ENCODE results near the gene SAYSD1. TPM values are rescaled to one million over a fixed set of nuclear protein-coding genes. Genes with fewer than 3 reads are reported as not detected.

SAYSD1 gene
- total RNA-seq, 1 experiment from 2014 or later: 8.8 TPM

DNA sequence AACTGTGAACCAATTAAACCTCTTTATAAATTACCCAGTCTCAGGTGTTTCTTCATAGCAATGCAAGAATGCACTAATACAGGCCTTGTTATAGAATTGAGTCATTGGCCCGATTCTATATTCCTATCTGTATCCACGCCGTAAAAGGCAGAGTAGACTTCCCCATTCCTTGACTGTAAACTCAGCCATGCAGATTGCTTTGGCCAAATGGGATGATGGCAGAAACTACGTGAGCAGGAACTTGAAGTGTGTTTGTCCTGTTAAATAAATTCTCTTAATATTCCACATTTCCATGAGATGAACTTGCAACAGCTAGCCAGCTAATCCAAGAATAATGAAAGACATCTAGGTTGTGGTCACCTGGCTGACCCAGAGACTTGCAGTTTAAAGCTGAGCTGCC, 3.9 kb upstream of the SAYSD1 start:
- no peak for DNase-seq (ENCODE audit: low read depth, low spot score)
- in situ Hi-C loops (cut with HindIII; ENCODE audit: low pct_unique_long_range_greater_than_20kb, low sequenced_read_pairs): no loop called here

DNA sequence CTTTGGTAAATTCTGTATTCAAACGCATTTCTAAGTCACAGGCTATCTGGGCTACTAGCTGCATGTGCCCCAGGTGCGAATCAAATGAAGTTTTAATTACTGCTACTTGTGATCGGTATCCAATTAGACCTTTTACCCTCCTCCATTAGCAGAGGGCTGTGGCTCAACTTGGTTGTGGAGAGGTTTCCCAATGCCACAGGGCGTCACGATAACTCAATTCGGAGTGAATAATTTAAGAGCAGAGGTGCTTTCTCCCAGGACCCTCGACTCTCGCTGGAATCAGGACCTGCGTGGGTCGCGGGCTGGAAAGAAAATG, 640 bp downstream of the SAYSD1 start:
- no peak for DNase-seq (ENCODE audit: low read depth, low spot score)
- in situ Hi-C loops (cut with HindIII; ENCODE audit: low pct_unique_long_range_greater_than_20kb, low sequenced_read_pairs): no loop called here

DNA sequence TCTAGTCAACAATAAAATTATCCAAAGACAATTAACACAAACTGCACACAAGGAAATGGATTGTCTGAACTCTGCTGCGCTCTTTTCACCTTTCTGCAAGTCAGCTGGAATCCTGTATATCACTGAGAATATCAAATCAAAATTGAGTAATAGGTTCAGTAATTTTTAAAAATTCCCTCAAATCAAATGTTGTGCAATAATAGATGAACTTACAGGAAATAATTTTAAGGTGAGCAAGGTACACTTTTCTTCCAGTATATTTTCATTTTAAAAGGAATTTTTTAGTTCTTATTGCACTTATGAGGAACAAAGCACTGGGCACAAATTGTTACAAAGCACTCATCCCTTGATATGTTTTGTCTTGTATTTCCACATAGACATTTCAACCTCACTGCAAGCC, 1.2 kb downstream of the SAYSD1 start:
- no peak for DNase-seq (ENCODE audit: low read depth, low spot score)
- in situ Hi-C loops (cut with HindIII; ENCODE audit: low pct_unique_long_range_greater_than_20kb, low sequenced_read_pairs): no loop called here

DNA sequence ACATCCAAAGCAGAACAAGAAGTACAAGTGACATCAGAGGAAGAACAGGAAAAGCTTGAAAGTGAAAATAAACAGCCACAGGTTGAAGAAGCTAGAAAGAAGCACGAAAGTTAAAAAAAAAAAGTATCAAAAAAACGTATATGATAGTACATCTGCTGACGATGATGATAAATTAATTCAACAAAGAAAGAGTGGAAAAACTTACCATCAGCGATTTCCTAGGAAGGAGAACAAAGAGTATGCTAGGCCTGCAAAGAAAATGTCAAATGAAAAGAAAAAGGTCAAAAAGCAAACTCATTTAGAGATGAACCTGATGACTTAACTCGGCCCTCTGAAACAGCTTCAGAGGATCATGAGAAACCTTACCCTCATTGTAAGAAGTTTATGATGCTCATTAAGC, 3.7 kb downstream of the SAYSD1 start:
- in situ Hi-C loops (cut with HindIII; ENCODE audit: low pct_unique_long_range_greater_than_20kb, low sequenced_read_pairs): no loop called here
- DNase-seq (ENCODE audit: low read depth, low spot score): no peak

DNA sequence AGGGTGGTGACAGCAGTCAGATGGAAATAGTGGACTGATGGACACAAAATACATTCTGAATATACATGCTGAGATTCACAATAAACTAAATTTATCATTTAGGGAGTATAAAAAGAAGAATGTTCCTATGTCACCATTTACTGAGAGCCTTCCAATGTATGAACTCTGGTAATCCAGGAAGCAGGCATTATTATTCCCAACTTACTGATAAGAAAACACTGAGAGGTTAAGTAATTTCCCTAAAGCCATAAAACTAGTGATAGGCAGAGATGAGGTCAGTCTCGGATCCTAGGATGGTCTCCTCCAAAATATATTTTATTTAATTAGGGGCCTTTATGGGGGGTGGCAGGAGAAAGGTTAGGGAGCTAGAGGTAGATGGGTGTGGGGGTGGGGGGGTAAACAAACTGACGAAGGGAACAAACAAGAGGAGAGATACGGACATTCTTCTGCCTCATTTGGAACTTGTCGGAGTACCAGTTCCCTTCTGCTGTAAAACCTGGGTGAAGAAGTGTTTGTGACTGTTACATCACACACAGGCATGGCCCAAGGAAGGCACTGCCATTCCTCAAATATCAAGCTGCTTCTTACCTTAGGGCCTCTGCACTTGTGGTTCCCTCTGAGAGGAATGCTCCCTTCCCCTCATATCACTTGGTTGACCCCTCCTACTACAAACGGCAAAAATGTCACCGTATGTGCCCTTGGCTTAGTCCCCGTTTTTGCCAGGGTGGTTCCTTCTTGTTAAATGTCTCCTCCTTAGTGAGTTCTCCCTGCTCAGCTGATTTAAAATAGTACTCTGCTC, 6.7 kb downstream of the SAYSD1 start:
- in situ Hi-C loops (cut with HindIII; ENCODE audit: low pct_unique_long_range_greater_than_20kb, low sequenced_read_pairs): no loop called here
- no peak for DNase-seq (ENCODE audit: low read depth, low spot score)

DNA sequence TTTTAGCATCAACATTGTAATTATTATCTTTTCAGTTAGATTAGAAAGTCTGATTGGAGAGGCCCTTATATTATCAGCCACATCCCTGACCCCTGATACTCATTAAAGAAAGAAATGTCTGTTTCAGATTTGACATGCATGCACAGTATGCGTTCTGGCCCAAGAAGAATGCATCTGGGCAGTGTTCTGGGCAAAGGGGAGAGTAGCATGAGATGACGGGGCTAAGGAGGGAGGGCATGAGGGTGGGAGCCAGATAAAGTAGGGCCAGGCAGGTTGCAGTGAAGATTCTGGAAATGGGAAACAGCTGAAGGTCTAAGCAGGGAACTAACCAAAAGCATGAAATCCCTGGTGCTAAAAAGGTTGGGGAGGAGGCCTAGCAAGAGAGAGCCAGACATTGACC, 7.3 kb downstream of the SAYSD1 start:
- in situ Hi-C loops (cut with HindIII; ENCODE audit: low pct_unique_long_range_greater_than_20kb, low sequenced_read_pairs): no loop called here
- no peak for DNase-seq (ENCODE audit: low read depth, low spot score)

DNA sequence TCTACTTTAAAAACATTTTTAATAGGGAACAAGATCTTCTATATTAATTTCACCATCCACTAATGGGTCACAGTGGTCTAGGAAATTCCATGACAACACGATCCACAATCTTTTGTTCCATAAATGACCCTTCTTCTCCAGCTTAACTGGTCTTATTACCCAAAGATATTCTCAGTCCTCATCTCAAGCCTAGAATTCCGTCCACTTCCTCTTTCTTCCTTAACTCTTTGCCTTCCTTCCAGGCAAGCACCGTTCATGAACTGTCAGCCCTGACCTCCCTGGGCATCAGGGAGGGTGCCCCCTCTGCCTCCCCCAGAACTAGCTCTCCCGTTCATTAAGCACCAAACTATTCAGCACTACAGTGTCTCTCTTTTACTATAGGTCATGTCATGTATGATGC, 8.0 kb downstream of the SAYSD1 start:
- no peak for DNase-seq (ENCODE audit: low read depth, low spot score)
- in situ Hi-C loops (cut with HindIII; ENCODE audit: low pct_unique_long_range_greater_than_20kb, low sequenced_read_pairs): no loop called here

DNA sequence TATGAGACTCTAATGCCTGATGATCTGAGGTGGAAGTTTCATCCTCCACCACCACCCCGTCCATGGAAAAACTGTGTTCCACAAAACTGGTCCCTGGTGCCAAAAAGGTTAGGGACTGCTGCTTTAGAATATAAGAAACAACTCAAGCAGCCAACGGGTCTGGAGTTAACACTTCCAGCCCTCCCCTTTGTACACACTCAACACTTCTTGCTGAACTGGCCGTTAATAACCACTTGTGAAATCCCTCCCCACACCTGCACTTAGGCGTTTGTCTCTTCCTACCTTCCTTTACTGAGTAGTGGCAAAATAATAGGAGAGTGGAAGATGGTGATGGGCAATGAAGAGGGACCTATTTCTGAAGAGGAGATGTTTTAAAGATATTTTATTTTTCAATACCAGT, 10.5 kb downstream of the SAYSD1 start:
- no peak for DNase-seq (ENCODE audit: low read depth, low spot score)
- in situ Hi-C loops (cut with HindIII; ENCODE audit: low pct_unique_long_range_greater_than_20kb, low sequenced_read_pairs): no loop called here

DNA sequence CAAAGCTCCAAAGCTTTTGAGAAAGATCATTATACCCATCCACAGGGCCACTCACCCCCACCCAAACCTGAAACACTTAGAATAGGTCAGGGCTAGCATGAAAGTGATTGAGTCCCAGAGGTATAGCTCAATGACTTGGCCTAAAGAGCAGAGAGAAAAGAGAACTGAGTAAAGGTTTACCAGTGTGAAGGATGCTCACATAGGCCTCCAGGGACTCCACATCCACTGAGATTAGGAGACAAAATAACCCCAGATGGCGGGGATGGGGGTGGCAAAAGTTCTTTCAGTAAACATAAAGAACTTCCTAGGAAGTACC, 12.2 kb downstream of the SAYSD1 start:
- DNase-seq (ENCODE audit: low read depth, low spot score): no peak
- in situ Hi-C loops (cut with HindIII; ENCODE audit: low pct_unique_long_range_greater_than_20kb, low sequenced_read_pairs): no loop called here

DNA sequence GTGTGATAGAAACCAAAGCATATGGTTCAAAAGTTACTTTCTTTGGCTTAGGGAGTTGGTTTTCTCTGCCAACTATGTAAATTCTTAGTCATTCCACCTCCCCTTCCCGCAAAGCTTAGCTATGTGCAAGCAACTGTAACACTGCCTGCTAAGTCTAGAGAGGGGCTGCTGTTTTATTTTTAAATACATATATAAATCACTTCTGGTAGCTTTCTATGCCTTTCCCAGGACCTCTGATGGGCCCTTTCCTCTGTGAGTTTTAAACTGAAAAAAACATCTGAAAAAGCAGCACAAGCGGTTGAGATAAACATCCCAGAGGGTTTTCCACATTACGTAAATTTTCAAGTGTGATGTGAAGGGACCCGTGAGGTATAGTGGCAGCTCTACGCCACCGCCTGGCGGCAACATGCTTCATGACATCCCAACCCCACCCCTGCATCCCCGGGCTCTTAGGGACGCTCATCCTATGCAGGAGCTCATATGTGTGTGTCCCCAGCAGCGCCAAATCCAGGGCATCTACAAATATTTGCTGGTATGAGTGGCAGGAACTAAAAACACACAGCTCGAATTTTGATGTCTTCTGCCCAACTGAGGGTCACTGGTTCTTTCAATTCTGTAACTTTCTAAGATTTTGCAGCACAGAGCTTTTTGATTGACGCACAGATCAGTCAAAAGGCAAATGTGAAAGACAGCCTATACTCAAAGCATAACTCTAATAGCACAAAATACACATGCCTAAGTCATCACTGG, 12.7 kb downstream of the SAYSD1 start:
- in situ Hi-C loops (cut with HindIII; ENCODE audit: low pct_unique_long_range_greater_than_20kb, low sequenced_read_pairs): no loop called here

DNA sequence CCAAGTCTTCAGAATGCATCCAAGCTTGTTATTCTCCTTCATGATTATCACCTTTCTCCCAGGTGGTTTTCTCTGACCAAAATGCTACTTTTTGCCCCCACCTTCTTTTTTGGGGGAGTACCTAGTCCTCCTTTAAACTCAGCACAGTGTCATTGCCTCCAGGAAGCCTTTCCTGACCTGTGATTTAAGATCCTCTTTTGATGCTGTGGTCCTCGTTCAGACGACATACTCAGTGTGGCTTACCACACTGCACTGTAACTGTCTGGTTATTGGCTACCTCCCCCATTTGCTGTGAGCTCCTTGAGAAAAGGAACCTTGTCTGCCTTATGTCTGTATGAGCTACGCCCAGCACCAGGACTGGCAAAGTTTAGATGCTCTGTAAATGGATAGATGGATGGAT, 14.6 kb downstream of the SAYSD1 start:
- in situ Hi-C loops (cut with HindIII; ENCODE audit: low pct_unique_long_range_greater_than_20kb, low sequenced_read_pairs): no loop called here
- DNase-seq (ENCODE audit: low read depth, low spot score): no peak

More for the DNA sequence above, 12.7 kb downstream of the SAYSD1 start:
- DNase-seq (ENCODE audit: low read depth, low spot score): peak; percentile 64

DNA sequence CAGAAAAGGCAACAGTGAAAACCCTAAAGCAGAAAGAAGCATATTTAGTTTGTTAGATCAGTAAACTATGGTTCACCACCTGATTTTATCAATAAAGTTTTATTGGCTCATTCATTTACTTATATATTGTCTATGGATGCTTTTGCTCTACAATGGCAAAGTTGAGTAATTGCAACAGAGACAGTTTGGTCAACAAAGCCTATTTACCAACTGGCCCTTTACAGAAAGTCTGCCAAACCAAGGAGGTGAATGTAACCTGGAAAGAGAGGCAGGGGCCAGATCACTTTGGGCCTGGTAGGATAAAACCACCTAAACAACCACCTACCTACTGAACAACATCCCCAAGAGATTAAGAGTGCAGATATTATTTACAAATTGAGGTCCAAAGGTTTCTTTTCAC, 19.4 kb downstream of the SAYSD1 start:
- in situ Hi-C loops (cut with HindIII; ENCODE audit: low pct_unique_long_range_greater_than_20kb, low sequenced_read_pairs): no loop called here
- no peak for DNase-seq (ENCODE audit: low read depth, low spot score)

DNA sequence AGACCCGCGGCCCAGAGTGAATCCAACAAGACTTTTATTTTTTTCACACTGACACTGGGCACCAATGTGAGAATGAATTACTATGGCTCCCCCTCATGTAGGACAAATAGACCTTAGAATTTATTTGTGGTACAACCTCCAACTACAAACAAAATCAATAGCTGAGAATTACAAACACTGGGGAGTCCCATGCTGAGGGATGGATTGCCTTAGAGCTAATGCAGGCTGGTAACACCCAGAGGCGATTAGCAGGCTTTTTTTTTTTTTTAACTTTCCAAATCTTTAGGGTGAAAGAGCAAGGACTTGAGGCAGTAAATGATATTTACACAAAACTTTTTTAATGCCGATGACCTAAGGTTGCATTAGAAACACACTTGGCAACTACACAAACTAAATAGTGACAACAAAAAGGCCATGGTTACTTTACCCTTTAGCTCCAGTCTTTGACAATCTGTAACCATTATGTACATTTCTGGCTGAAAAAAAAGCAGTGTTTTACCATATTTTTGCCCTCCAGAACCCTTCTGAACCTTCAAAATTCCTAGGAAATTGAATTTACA, 21.8 kb downstream of the SAYSD1 start:
- in situ Hi-C loops (cut with HindIII; ENCODE audit: low pct_unique_long_range_greater_than_20kb, low sequenced_read_pairs): no loop called here
- no peak for DNase-seq (ENCODE audit: low read depth, low spot score)

DNA sequence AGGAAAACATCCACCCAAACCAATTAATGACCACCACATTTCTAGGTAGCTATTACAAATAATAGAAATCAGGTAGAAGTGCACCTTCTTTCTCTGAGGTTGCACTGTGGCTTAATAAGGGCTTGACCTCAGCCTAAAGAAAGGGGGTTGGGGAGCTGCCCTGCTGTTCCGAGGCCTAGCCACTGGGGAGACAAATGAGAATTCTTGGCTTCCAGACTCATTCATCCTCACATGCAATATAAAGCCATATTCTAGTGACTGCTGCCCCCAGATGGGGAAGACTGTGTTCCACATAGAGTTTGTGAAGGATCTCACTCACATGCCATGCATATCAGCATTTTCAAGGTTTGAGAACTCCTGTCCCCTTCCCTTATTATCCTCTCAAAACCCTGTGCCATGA, 22.9 kb downstream of the SAYSD1 start:
- DNase-seq (ENCODE audit: low read depth, low spot score): peak; percentile 51
- in situ Hi-C loops (cut with HindIII; ENCODE audit: low pct_unique_long_range_greater_than_20kb, low sequenced_read_pairs): no loop called here

DNA sequence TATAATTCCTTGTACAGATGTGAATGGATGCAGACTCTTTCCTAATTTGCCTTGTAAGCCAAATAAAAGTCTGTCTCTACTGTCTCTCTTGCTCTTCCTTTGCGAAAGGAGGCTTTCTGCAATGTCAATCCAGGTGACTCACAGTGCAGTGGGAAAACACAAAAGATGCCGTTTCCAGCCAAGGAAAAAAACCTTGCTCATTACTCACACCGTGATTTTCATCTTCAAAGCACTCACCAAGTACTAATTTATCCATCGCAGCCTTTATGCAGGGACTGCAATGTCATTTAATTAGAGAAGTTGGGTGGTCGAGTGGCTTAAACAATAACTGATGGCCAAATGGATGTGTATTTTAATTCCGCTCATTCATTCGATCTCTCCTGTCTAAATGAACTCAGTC, 23.8 kb downstream of the SAYSD1 start:
- in situ Hi-C loops (cut with HindIII; ENCODE audit: low pct_unique_long_range_greater_than_20kb, low sequenced_read_pairs): no loop called here
- no peak for DNase-seq (ENCODE audit: low read depth, low spot score)

DNA sequence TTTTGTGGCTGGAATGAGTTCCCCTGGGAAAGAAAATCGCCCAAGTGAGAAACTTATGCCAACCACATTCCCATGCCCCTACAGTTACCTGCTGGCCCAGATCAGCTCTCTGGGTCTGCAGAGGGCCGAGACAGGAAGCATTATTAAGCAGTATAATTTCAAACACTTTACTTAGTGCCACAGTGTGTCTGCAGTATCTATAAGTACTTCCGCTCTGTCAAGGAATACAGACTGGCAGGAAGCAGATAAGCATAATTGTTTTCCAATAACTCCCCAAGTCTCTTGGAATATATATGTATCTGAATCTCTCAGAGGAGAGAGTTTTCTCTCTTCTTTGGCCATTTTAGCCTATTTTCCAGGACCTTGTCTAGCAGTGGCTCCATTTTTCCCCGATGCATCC, 24.9 kb downstream of the SAYSD1 start:
- no peak for DNase-seq (ENCODE audit: low read depth, low spot score)
- in situ Hi-C loops (cut with HindIII; ENCODE audit: low pct_unique_long_range_greater_than_20kb, low sequenced_read_pairs): no loop called here

DNA sequence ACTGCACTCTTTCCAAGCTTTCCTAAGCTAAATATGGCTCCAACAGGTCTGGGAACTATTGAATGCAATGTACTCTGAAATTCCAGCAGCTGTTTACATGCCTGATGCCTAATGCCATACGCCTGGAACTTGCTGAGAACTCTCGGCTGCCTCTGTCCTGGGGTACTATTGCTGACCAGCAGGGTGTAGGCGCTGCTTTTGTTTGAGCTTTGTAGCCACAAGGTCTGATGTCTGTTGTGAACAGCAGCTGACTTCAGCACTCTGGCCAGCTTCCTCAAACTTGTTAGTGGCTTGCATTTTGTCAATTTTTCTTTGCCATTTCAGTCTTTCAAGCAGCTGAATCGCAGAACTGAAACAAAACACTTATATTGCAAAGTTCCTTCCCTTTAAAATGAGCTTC, 26.7 kb downstream of the SAYSD1 start:
- DNase-seq (ENCODE audit: low read depth, low spot score): peak; percentile 41
- in situ Hi-C loops (cut with HindIII; ENCODE audit: low pct_unique_long_range_greater_than_20kb, low sequenced_read_pairs): no loop called here

DNA sequence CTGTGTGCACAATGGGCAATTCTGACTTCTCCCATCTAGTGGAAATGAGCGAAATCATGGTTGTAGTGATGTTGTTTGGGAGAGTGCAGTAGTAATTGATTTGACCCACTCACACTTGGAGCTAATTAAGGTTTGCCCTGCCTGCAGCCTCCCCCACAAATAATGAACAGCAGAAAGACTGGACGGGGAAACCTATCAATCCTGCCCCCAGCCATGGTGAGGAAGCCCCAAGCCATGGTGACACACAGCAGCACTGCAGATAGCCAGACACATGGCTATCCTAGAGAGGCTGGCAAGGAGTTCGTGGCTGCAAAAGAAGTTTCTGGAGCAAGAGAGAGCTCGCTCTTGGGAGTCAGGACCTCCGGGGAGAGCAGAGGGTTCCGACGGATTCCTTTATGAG, 27.8 kb downstream of the SAYSD1 start:
- in situ Hi-C loops (cut with HindIII; ENCODE audit: low pct_unique_long_range_greater_than_20kb, low sequenced_read_pairs): no loop called here

DNA sequence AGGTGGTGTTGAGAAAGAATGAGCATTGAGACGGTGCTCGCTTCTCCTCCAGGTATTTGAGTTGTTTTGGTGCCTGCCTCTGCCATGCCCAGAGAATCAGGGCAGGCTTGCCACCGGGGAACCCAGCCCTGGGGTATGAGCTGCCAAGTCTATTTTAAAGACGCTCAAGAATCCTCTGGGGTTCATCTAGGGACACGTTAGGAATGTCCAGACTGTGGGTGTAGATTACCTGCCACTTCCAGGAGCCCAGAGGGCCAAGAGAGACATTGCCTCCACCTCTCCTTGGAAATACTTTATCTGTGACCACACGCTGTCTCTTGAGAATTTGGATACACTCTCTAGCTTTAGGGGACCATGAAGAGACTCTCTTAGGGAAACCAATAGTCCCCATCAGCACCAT, 28.3 kb downstream of the SAYSD1 start:
- in situ Hi-C loops (cut with HindIII; ENCODE audit: low pct_unique_long_range_greater_than_20kb, low sequenced_read_pairs): no loop called here
- DNase-seq (ENCODE audit: low read depth, low spot score): no peak

More for the DNA sequence above, 27.8 kb downstream of the SAYSD1 start:
- DNase-seq (ENCODE audit: low read depth, low spot score): no peak
